ENCODE measurements around the gene GHRL.

DNA sequence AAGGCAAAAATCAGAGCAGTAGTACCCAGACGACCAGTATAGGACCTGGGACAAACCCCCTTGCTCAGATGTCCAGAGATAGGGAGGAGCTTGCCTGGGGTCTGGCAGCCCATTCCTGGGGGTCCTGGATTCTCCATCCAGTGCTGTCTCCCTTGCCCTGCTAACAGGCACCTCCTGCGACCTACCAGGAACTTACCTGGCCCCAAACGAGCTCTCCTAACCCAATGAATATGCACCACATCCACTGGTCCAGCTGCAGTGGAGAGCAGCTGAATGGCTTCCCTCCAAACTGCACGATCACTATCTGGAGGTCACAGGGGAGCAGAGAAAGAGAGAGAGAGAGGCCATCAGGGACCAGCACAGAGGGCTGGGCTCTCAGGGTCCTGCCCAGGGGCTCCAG is 47.3 kb upstream of the GHRL start:
- TF ChIP-seq CTCF (IDR thresholded peaks at IDR 0.05) (no peak), POLR2A (IDR thresholded peaks at IDR 0.05) (no peak)

Data from body of pancreas (tissue), 4 donors.